ENCODE data around the gene GOLGA2. TPM values are rescaled to one million over a fixed set of nuclear protein-coding genes. Genes with fewer than 3 reads are reported as not detected.

The GOLGA2 gene
- total and polyA plus RNA-seq, 12 donors, result 35.8 to 221 (median 85.6) TPM

GRCh38 chr9:128206916-128207910 is 68.6 kb downstream of the GOLGA2 start:
- intact Hi-C loops (cut with DNase I), result no loop called here
- TF ChIP-seq CTCF (IDR thresholded peaks at IDR 0.05) (no peak), POLR2A (IDR thresholded peaks at IDR 0.05) (no peak)
- Histone ChIP-seq H3K36me3 (replicated peaks in 1 of 2) (no peaks in the 10 kb centered on the region), H3K9me3 (replicated peaks in 1 of 3) (no peaks in the 10 kb centered on the region), H3K4me3 (no peak overlapping the region), H3K4me1 (replicated peaks in 1 of 2) (peaks cover 12 to 16% of the 10 kb centered on the region in 2 donors), H3K27ac (no peak overlapping the region), H3K27me3 (no peaks in the 10 kb centered on the region)
- no peak for DNase-seq
- WGBS, 4 donors, result 75 to 85% (median 80%) methylated on average over 11 to 15 of the region's 15 CpGs

DNA sequence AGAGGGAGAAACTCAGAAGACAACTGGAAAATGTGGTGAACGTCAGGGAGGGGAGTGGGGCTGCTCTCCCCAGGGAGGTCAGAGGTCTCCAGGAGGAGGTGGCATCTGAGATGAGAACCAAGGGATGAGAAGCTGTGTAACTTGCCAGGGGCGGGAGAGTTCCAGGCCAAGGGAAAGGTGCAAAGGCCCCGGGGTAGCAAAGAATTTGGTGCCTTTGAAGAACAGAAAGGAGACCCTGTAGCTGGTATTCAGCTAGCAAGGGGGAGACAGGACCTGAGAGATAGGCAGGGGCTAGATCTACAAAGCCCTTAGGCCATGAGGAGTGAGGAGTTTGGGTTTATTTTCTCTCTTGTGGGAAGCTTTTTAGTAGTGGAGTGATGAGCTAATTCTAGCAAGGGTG is 69.3 kb downstream of the GOLGA2 start:
- no peak for DNase-seq
- 83 to 91% (median 87%) methylated on average over 3 of the region's 3 CpGs for WGBS, 4 donors
- no peak for TF ChIP-seq CTCF (IDR thresholded peaks at IDR 0.05)
- no peak for TF ChIP-seq POLR2A (IDR thresholded peaks at IDR 0.05)
- no peaks in the 10 kb centered on the region for H3K27me3 ChIP-seq
- intact Hi-C loops (cut with DNase I), result no loop called here
- H3K27ac ChIP-seq, result no peak overlapping the region
- H3K36me3 ChIP-seq (replicated peaks in 1 of 2), result no peaks in the 10 kb centered on the region
- H3K4me3 ChIP-seq, result no peak overlapping the region
- no peaks in the 10 kb centered on the region for H3K9me3 ChIP-seq (replicated peaks in 1 of 3)
- H3K4me1 ChIP-seq (replicated peaks in 1 of 2), result peaks cover 12 to 16% of the 10 kb centered on the region in 2 donors

MicroRNAs encoded within 50 kb of the gene (microRNA counts, 767-probe panel; counts per million panel counts)
- microRNA hsa-miR-199b-5p (4,342 to 5,287 counts per million in 2 donors), microRNA hsa-miR-3154 (0 counts per million in 2 donors)

Small RNA genes lying within 50 kb of the gene (microRNA-seq; reads per million reads assigned to microRNA genes)
- gene MIR199B, result 176 to 1,013 (median 277) reads per million in 3 donors
- 0.28 to 2.2 (median 0.76) reads per million in 3 donors for gene MIR3154

Small RNA genes lying within 50 kb of the gene (small RNA-seq; reads per million reads assigned to genes)
- gene MIR199B (12.1 to 36.8 reads per million in 2 donors), gene MIR3154 (0 to 0.12 reads per million in 2 donors)

Other genes with a start within 250 kb of the GOLGA2 start
- gene NAIF1, start 208.7 kb downstream of the GOLGA2 start, total RNA-seq, result 10 to 100 TPM in 7 of 9 donors, 1 to 10 TPM in 2; 8.0 to 20.7 (median 12.7) TPM
- gene NAIF1, start 208.7 kb downstream of the GOLGA2 start, polyA plus RNA-seq, result 10 to 100 TPM in 2 of 3 donors, 1 to 10 TPM in 1; 6.6 to 12.8 (median 10.8) TPM
- gene SLC25A25, start 207.8 kb downstream of the GOLGA2 start, total RNA-seq, result 10 to 100 TPM; 11.4 to 60.6 (median 20.5) TPM
- gene SLC25A25, start 207.8 kb downstream of the GOLGA2 start, polyA plus RNA-seq, result 10 to 100 TPM; 13.6 to 14.1 (median 13.9) TPM
- 100 to 1,000 TPM in 4 of 9 donors, 10 to 100 TPM in 5; 64.8 to 147 (median 96.0) TPM for gene PTGES2, start 148.3 kb downstream of the GOLGA2 start, total RNA-seq
- gene PTGES2, start 148.3 kb downstream of the GOLGA2 start, polyA plus RNA-seq, result 100 to 1,000 TPM in 2 of 3 donors, 10 to 100 TPM in 1; 69.5 to 104 (median 101) TPM
- 10 to 100 TPM in 1 of 9 donors, 1 to 10 TPM in 4, under 1 TPM in 1, not detected in 3; 0.33 to 48.2 (median 1.2) TPM for gene LCN2, start 126.6 kb downstream of the GOLGA2 start, total RNA-seq
- 1 to 10 TPM in 2 of 3 donors, under 1 TPM in 1; 0.37 to 1.9 (median 1.7) TPM for gene LCN2, start 126.6 kb downstream of the GOLGA2 start, polyA plus RNA-seq
- gene BBLN, start 115.7 kb downstream of the GOLGA2 start, total RNA-seq, result 1,000 to 10,000 TPM in 4 of 9 donors, 100 to 1,000 TPM in 5; 165 to 1,914 (median 315) TPM
- 100 to 1,000 TPM in 2 of 3 donors, 1 to 10 TPM in 1; 5.5 to 924 (median 522) TPM for gene BBLN, start 115.7 kb downstream of the GOLGA2 start, polyA plus RNA-seq
- 100 to 1,000 TPM in 3 of 9 donors, 10 to 100 TPM in 6; 25.3 to 142 (median 83.8) TPM for gene CIZ1, start 84.4 kb downstream of the GOLGA2 start, total RNA-seq
- gene CIZ1, start 84.4 kb downstream of the GOLGA2 start, polyA plus RNA-seq, result 100 to 1,000 TPM in 1 of 3 donors, 10 to 100 TPM in 2; 63.0 to 134 (median 65.2) TPM
- gene DNM1, start 72.6 kb downstream of the GOLGA2 start, total RNA-seq, result 10 to 100 TPM in 6 of 9 donors, 1 to 10 TPM in 3; 2.4 to 14.7 (median 12.1) TPM
- 10 to 100 TPM in 2 of 3 donors, 1 to 10 TPM in 1; 5.8 to 44.3 (median 17.5) TPM for gene DNM1, start 72.6 kb downstream of the GOLGA2 start, polyA plus RNA-seq
- 10 to 100 TPM; 17.7 to 58.9 (median 27.8) TPM for gene SWI5, start 269 bp upstream of the GOLGA2 start, total RNA-seq
- gene SWI5, start 269 bp upstream of the GOLGA2 start, polyA plus RNA-seq, result 10 to 100 TPM; 20.2 to 30.1 (median 25.0) TPM
- gene TRUB2, start 46.4 kb upstream of the GOLGA2 start, total RNA-seq, result 10 to 100 TPM; 15.0 to 68.2 (median 43.5) TPM
- gene TRUB2, start 46.4 kb upstream of the GOLGA2 start, polyA plus RNA-seq, result 10 to 100 TPM; 20.7 to 55.2 (median 23.7) TPM
- gene COQ4, start 46.8 kb upstream of the GOLGA2 start, total RNA-seq, result 10 to 100 TPM; 47.3 to 96.8 (median 68.6) TPM
- 100 to 1,000 TPM in 2 of 3 donors, 10 to 100 TPM in 1; 35.8 to 111 (median 109) TPM for gene COQ4, start 46.8 kb upstream of the GOLGA2 start, polyA plus RNA-seq
- gene SLC27A4, start 64.5 kb upstream of the GOLGA2 start, total RNA-seq, result 10 to 100 TPM in 8 of 9 donors, 1 to 10 TPM in 1; 6.6 to 30.3 (median 19.9) TPM
- gene SLC27A4, start 64.5 kb upstream of the GOLGA2 start, polyA plus RNA-seq, result 10 to 100 TPM in 2 of 3 donors, 1 to 10 TPM in 1; 9.9 to 40.0 (median 21.3) TPM
- 10 to 100 TPM; 34.7 to 87.1 (median 51.0) TPM for gene URM1, start 95.4 kb upstream of the GOLGA2 start, total RNA-seq
- gene URM1, start 95.4 kb upstream of the GOLGA2 start, polyA plus RNA-seq, result 10 to 100 TPM; 22.8 to 40.2 (median 27.0) TPM
- 10 to 100 TPM in 8 of 9 donors, 1 to 10 TPM in 1; 8.1 to 43.5 (median 16.8) TPM for gene CERCAM, start 144.8 kb upstream of the GOLGA2 start, total RNA-seq
- 10 to 100 TPM in 2 of 3 donors, 1 to 10 TPM in 1; 5.1 to 34.2 (median 16.2) TPM for gene CERCAM, start 144.8 kb upstream of the GOLGA2 start, polyA plus RNA-seq
- gene ODF2, start 180.0 kb upstream of the GOLGA2 start, total RNA-seq, result 10 to 100 TPM; 10.2 to 18.6 (median 14.0) TPM
- gene ODF2, start 180.0 kb upstream of the GOLGA2 start, polyA plus RNA-seq, result 10 to 100 TPM; 16.6 to 21.6 (median 19.6) TPM
- gene GLE1, start 228.7 kb upstream of the GOLGA2 start, total RNA-seq, result 10 to 100 TPM; 23.6 to 81.9 (median 29.2) TPM
- gene GLE1, start 228.7 kb upstream of the GOLGA2 start, polyA plus RNA-seq, result 10 to 100 TPM; 13.1 to 33.4 (median 13.8) TPM